CD4-positive, alpha-beta T cell treated with Interleukin-10 for 1 hour (primary cell): ENCODE data around the gene FLOT1.
"Not testable (repeated sequence)": the region's sequence is repeated elsewhere in the genome, so short reads cannot be mapped to it uniquely, and the experiment has no call there.

Experiments used
- DNase-seq: peaks from one replicate; pipeline ENCODE4 v3.0.0-alpha.2; 2020

Gene FLOT1

GRCh38 chr6:30743099-30744053 is 889 bp upstream of the FLOT1 start:
- DNase-seq: peak; percentile 51

DNA sequence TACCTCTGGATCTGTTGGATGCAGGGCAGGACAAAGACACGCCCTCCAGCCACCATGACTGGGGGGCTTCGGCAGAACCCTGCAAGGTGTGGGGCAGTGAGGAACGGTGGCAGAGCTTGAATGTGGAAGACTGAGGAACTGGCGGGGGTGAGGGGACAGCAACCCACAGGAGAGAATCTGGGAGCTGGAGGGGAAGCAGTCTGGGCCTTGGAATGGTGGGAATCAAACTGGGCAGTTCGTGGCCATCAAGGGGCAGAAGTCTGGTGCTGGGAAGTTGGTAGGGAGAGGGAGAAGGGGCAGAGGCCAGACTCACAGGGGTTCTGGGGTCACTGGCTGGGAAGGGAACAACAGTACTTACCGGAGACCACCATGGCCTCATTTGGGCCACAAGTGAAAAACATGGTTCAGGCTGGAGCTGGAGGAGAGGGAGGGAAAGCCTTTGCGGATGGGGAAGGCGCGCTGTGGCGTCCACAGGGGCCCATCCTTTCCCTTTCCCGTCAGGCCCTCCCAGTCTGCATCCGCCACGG is 635 bp downstream of the FLOT1 start:
- DNase-seq: peak; percentile 21

DNA sequence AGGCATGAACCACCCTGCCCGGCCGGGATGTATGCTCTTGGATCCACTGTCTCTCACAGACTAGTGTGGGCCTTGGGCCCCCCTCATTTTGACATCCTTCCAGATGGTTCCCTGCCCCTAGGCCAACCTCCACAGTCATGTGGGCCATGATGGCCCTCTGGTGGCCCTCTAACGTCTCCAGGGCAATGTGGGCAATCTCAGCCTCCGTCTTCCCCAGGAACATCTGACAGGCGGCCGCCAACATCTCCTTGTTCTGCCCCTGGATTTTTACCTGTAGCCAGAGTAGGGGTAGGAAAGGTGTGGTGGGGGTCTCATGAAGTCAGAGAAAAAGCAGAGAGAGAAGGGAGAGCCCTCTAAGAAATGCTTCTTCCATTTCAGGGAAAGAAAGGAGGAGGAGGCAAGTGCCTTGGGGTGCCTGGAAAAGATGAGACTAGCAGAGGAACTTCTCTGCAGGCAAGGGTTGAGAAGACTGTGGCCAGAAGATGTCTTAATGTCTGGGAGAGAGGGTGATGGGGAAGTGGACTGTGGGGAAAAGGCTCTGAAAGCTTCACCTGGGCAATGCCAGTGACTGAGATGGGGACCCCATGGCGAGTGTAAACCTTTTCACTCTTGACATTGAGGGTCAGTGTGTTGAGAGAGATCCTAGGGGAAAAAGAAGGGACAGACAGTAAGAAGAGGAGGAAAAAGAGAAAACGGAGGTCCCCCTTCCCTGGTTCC is 1.3 kb downstream of the FLOT1 start:
- no peak for DNase-seq

- no peak for DNase-seq
Observed at GRCh38 chr6:30740540-30740870, 2.0 kb downstream of the FLOT1 start.

DNA sequence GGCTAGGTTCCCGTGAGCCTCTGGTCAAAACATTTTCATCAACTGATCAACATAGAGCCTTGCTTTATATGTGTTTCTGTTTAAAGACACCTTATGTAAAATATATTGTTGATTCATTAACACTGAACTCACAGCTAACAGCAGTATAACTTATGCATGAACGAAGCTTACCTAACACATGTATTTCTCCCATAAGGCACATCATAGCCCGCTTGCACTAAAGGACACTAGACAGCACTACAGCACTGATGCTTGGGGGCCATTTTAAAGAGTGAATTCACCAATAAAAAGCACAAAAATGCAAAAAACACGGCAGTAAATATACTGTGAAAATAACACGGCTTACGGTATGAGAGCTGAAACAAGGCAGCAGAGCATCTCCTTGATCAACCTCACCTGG is 4.0 kb downstream of the FLOT1 start:
- no peak for DNase-seq

DNA sequence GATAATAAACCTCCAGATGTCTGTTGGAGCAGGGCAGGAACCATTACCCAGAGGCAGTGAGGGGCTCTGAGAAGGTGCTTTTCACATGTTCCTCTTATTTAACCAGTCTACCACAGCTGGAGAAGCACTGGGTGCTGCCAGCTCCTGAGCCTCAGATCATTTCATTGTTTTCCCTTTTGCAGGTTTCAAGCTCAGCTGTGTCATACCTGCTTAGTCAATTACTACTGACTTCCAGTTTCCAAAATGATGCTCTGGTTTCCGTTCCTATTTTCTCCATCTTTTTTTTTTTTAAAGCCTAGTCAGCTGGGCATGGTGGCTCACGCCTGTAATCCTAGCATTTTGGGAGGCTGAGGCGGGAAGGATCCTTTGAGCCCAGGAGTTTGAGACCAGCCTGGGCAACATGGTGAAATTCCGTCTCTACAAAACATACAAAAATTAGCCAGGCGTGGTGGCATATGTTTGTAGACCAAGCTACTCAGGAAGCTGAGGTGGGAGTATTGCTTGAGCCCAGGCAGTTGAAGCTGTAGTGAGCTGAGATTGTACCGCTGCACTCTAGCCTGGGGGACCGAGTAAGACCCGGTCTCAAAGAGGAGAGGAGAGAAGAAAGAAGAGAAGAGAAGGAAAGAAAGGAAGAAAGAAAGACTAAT is 6.7 kb downstream of the FLOT1 start:
- DNase-seq: no peak

DNA sequence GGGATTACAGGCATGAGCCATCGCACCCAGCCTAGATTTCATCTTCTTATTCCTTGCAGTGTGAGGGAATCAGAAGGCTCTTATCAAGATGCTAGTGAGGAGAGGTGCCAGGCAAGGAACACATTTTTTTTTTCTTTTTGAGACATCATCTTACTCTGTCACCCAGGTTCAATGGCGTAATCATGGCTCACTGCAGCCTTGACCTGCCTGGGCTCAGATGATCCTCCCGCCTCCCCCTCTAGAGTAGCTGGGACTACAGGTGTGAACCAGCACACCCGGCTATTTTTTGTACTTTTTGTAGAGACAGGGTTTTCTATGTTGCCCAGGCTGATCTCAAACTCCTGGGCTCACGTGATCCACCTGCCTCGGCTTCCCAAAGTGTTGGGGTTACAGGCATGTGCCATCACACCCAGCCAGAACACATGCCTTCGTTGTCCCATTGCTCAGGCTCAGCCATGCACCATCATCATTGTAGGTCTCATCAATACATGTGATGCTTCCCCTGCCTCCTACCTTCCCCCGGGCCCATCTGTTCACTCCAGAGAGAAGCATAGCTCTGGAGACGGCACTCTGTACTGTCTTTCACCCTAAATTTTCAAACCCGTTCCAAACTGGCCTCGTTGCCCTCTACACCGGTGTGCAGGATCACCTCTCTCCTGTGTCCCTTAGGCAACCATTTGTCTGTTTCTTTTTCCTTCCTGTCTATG is 10.1 kb downstream of the FLOT1 start:
- no peak for DNase-seq

DNA sequence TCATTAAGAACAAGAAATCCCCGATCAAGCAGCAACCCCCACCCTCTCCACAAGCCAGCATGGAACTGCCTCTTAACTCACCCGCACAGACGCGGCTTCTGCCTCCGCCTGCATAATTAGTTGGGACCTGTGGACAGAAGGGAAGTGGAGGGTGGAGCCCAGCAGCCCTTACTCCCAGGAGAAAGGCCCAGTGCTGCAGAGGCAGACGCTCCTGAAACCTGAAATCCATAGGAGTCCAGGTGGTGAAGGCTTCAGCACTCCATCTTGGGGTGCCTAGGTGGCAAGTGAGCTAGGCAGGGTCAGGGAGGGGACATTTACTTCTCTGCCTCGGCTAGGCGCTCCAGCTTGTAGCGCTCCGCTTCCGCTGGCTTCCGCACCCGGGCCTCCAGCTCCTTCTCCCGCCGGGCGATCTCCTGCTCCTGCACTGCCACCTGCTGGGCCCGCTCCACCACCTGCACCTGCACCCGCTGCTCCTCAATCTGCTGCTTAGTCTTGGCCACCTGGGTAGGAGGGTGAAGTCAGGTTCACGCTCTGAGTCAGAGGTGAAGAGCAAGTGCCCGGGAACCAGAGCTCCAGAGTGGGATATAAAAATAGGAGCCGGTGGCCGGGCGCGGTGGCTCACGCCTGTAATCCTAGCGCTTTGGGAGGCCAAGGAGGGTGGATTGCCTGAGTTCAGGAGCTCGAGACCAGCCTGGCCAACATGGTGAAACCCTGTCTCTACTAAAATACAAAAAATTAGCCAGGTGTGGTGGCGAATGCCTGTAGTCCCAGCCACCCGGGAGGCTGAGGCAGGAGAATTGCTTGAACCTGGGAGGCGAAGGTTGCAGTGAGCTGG is 11.7 kb downstream of the FLOT1 start:
- DNase-seq: peak; percentile 88

GRCh38 chr6:30727920-30728553 is 14.4 kb downstream of the FLOT1 start:
- DNase-seq: no peak

DNA sequence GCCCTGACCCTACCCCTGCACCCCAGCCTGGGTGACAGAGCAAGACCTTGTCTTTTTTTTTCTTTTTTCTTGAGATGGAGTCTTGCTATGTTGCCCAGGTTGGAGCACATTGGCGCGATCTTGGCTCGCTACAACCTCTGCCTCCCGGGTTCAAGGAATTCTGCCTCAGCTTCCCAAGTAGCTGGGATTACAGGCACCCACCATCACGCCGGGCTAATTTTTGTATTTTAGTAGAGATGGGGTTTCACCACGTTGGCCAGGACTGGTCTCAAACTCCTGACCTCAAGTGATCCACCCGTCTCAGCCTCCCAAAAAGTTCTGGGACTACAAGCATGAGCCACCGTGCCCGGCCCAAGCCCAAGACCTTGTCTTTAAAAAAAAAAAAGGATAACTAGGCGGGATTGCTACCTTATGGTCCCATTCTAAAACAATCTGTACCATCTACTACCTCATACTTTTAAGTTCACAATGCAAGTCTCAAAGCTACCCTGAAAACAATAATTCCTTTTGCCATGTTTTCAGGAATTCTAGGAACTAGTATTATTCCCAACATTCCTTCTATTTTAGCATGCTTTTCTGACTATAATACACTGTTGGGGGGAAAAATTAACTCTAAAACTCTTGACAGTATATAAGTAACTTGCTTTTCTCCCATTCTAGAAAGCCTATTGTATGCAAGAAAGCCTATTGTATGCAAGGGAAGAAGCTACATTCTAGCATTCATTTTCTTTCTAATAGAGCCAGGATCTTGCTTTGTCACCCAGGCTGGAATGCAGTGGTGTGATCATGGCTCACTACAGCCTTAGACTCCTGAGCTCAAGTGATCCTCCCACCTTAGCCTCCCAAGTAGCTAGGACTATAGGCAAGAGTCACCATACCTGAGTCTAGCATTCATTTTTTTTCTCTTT is 15.7 kb downstream of the FLOT1 start:
- DNase-seq: no peak

DNA sequence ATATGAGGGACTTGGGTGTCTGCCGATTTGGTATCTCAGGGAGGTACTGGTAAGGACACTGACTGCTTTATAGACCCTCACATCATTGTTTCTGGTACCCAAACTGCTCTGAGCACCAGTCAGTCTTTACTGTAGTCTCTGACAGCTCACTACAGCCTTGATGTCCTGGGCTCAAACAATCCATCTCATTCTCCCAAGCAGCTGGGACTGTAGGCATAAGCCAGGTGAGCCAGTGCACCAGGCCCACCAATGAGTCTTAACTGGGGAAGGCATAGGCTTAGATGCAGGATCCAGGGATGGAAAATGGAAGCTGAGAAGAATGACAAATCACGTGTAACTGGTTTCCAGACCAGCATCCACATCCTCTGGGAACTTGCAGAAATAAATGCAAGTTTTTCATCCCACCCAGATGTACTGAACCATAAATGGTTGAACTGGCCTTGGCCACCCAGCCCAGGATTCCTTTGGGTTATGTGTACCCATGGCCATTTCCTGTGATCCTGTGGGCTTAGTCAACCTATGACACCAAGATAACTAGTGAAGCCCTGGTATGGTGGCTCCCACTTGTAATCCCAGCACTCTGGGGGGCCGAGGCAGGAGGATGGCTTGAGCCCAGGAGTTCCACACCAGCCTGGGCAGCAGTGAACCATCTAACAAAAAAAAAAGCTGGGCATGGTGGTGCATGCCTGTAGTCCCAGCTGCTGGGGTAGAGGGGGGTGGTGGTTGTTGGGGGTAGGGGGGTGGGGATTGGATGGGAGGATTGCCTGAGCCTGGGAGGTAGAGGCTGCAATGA is 16.6 kb downstream of the FLOT1 start:
- DNase-seq: no peak

- no peak for DNase-seq
Observed at GRCh38 chr6:30724906-30725667, 17.4 kb downstream of the FLOT1 start.

GRCh38 chr6:30723843-30724741 is 18.4 kb downstream of the FLOT1 start:
- not testable (repeated sequence) for DNase-seq

DNA sequence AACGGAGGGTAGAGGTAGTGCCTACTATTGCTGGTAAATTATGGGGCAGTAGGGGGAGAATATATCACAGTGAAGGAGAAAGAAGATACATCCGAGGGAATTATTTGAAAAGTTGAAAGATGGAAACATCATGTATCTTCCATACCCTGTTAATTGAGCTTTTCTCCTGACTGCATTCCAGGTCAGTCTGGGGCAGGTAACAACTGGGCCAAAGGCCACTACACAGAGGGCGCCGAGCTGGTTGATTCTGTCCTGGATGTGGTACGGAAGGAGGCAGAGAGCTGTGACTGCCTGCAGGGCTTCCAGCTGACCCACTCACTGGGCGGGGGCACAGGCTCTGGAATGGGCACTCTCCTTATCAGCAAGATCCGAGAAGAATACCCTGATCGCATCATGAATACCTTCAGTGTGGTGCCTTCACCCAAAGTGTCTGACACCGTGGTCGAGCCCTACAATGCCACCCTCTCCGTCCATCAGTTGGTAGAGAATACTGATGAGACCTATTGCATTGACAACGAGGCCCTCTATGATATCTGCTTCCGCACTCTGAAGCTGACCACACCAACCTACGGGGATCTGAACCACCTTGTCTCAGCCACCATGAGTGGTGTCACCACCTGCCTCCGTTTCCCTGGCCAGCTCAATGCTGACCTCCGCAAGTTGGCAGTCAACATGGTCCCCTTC is 19.2 kb downstream of the FLOT1 start:
- DNase-seq: not testable (repeated sequence)

GRCh38 chr6:30722280-30723112 is 20.0 kb downstream of the FLOT1 start:
- peak; percentile 88 for DNase-seq

GRCh38 chr6:30722025-30722279 is 20.5 kb downstream of the FLOT1 start:
- not testable (repeated sequence) for DNase-seq
